GM10847 (cell line): ENCODE data around the gene MMS19.
A peak's percentile ranks its signal among the peaks of the same experiment; 100 is the strongest.

Experiments used
- POLR2A ChIP-seq: IDR thresholded peaks from 2 replicates; pipeline ENCODE4 v1.6.1; 2011; ENCODE audit not compliant: insufficient read length; ENCODE audit errors: extremely low read depth

MMS19 gene, protein sequence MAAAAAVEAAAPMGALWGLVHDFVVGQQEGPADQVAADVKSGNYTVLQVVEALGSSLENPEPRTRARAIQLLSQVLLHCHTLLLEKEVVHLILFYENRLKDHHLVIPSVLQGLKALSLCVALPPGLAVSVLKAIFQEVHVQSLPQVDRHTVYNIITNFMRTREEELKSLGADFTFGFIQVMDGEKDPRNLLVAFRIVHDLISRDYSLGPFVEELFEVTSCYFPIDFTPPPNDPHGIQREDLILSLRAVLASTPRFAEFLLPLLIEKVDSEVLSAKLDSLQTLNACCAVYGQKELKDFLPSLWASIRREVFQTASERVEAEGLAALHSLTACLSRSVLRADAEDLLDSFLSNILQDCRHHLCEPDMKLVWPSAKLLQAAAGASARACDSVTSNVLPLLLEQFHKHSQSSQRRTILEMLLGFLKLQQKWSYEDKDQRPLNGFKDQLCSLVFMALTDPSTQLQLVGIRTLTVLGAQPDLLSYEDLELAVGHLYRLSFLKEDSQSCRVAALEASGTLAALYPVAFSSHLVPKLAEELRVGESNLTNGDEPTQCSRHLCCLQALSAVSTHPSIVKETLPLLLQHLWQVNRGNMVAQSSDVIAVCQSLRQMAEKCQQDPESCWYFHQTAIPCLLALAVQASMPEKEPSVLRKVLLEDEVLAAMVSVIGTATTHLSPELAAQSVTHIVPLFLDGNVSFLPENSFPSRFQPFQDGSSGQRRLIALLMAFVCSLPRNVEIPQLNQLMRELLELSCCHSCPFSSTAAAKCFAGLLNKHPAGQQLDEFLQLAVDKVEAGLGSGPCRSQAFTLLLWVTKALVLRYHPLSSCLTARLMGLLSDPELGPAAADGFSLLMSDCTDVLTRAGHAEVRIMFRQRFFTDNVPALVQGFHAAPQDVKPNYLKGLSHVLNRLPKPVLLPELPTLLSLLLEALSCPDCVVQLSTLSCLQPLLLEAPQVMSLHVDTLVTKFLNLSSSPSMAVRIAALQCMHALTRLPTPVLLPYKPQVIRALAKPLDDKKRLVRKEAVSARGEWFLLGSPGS

DNA sequence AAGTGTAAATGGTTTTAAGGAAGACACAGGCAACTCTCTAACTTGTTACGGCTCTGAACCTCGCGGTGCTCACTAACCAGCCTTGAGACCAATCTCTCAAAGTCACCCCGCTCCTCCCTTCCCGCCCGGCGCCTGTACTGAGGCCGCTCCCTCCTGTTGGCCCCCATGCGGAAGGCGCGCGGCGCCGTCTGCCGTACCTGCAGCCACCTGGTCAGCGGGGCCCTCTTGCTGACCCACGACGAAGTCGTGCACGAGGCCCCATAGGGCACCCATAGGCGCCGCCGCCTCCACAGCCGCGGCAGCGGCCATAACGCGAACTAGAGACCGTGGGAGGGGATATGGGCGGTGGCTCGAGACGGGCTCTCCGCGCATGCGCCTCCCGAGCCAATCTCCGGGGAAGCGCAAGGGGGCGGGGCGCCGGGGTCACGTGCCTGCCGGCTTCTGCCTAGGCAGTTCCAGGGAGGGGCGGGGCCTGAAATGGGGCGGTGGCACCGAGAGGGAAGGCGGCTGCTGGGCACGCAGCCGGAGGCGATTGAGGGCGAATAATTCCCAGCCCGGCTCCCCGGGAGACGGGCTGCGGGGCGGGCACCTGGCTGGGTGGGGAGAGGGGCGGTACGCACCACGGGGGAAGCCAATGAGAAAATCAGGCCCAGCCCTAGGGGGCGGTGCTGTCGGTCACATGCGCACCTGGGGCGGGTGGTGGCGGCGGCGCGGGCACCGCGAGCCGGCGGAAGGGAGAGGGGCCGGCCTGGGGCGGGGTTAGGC is at the start of gene MMS19:
TSS of gene MMS19 (minus strand) at position 347 of the 765 bp plus-strand sequence. CDS start at position 309, 38 bp downstream.
- TF ChIP-seq POLR2A: peak; percentile 81

DNA sequence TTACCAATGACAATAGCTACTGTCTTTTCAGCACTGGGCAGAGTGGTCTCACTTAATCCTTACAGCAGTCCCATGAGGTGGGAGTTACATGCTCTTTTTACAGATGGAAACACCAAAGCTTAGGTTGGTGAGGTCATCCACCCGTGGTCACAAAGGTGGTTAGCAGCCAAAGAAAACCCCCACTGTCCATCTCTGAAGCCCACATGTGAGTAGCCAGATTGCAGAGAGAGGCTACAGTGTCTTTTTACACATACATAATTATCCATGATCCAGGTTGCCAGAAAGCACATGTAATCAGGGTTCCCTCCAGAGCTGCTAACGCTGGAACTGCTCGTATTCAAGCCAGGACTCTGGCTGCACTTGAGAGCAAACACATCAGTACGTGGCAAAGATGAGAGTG is 49.7 kb upstream of the MMS19 start:
- no peak for TF ChIP-seq POLR2A

DNA sequence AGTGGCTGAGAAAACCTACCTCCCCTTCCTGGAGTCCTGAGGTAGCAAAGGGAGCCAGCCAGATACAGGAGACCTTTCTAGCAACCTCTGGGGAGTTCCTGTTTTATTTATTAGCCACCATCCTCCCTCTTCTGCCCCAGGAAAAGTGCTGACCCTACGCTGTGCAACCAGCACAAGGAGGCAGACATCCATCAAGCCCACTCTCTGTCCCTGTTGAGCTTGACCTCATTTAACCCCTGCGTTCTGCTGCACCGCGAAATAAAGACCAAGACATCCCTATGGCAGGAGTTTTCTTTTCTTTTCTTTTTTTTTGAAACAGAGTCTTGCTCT is 49.0 kb upstream of the MMS19 start:
- no peak for TF ChIP-seq POLR2A

GRCh38 chr10:97546456-97547270 is 48.4 kb upstream of the MMS19 start:
- TF ChIP-seq POLR2A: no peak

DNA sequence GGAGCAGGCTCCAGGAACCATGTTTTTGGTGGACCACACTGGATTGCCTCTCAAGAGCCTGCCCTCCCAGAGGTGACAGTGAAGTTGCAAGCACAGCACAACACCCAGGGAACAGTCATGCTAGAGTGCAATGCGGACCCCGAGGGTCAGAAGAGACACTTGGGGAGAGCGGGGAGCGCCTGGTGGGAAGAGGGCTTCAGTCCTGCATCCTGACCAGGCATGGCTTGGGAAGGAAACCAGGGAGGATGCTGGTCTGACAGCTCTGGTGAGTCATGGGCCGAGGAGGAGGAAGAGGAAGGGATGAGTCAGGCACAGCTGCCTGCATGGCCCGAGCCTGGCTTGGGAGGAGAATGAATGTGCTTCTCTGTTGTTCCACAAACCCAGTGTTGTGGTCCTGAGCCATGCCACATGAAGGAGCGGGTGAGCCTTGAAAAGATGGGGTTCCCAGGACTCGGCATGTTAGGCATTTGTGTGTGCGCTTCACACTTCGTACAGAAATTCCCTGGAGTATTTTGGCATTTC is 44.9 kb upstream of the MMS19 start:
- no peak for TF ChIP-seq POLR2A

GRCh38 chr10:97542169-97543024 is 44.2 kb upstream of the MMS19 start:
- TF ChIP-seq POLR2A: no peak

DNA sequence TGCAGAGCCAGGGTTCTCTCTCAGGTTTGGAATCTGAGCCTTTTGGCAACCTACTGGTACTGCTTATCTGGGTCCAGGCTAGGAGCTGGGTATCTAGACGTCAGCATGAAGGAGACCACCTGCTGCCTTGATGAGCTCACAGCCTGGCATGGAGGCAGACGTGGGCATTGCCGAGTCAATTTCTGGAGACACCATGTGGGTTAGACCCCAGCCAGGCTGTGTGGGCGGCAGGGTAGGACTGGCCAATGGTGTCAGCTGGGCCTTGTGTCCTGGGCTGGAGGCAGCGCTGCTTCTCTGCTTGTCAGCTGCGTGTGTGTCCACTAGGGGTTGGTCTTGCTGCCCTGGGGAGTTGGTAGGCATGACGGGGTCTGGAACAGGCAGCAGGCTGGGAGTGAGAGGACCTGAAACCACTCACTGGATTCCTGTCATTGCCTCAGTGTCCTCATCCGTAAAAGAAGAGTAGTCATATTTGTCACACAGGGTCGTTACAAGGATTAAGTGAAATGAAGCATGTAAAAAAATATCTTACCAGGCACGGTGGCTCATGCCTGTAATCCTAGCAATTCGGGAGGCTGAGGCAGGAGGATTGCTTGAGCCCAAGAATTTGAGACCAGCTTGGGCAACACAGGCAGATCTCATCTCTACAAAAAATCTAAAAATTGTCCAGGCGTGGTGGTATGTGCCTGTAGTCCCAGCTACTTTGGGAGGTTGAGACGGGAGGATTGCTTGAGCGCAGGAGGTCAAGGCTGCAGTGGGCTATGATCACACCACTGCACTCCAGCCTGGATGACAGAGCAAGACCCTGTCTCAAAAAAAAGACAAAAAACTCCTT is 42.7 kb upstream of the MMS19 start:
- no peak for TF ChIP-seq POLR2A

DNA sequence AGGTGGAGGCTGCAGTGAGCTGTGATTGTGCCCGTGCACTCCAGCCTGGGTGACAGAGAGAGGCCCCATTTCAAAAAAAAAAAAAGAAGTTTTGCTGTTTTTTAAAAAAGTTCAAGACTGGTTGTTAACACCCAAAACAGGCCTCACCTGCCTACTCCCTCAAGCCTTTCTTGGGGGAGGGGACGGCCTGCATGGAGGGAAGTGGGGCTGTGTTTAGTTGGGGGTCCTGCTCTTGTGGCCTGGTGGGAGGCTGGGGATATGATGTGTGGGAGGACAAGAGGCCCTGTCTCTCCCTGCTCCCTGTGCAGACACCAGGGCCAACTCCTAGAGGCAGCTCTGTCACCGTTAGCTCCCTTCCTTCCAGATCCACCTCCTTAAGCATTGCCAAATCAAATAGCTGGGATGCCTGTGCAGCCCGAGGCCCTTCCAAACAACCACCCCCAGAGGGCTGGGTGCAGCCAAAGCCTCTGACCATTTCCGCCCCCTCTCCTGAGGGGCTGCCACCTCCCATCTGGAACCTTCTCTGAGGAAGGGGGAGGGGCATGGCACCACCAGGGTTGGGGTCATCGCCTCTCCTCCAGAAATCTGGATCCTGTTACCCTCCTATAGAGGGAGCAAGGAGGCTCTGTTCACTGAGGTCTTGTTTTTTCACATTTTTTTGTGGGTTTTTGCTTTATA is 41.4 kb upstream of the MMS19 start:
- TF ChIP-seq POLR2A: no peak

- no peak for TF ChIP-seq POLR2A
Measured at GRCh38 chr10:97538839-97539238, 40.6 kb upstream of the MMS19 start.

DNA sequence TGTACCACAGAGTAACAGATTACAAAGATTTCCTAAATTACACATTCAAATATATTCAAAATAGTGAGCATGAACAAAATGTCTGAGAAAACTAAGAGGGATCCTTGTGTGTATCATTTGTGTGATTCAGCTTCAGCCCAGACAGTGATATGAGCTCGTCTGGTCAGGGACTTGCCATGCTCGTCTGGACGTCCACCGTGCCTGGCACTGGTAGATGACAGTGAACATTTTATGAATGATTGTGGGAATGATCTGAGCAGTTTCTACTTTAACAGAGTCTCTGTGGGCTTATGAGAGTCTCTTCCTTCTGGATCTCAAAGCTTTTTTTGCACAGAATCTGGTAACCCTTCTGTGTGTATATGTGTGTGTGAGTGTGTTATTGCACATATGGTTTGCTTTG is 40.2 kb upstream of the MMS19 start:
- TF ChIP-seq POLR2A: no peak

DNA sequence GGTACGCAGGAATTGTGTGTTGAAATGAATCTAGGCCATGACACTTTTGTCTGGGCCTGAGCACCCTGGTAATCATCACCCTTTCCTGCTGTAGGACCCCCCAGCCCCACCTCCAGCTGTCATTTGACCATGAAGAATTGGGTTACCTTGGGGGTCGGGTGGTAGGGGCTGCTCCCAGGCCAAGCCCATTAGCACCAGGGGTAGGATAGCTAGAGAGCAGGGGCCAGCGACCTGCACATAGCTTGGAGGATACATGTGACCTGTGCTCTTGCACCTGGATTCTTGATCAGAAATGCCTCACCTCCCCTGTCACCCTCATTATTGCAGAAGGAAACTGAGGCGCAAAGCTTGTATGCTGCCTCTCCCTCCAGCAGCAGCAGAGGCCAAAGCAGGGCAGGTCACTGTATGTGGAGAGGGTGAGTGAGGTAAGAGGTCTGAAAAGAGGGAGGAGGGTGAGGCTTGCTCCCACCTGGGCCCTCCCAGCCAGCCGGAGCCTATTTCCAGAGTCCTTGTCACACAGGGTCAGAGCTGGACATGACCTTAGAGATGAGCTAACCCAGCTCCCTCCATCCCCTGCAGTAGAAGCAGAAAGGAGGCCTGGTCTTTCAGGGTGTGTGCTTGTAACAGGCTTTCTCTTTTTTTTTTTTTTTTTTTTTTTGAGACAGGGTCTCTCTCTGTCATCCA is 39.1 kb upstream of the MMS19 start:
- no peak for TF ChIP-seq POLR2A
